Loucy (cell line): ENCODE measurements around the gene GPR35.

Experiments used
- H2AFZ ChIP-seq: fragments of 200-600 bp; sonication (generic); 2 replicates; pipeline ENCODE4 v1.6.0; 2016; ENCODE audit warnings: antibody characterized with exemption, mild to moderate bottlenecking, low read length, moderate library complexity
- H3F3A ChIP-seq: fragments of 200-600 bp; 2 replicates; pipeline ENCODE4 v1.6.0; 2016; ENCODE audit warnings: antibody characterized with exemption, low read depth, mild to moderate bottlenecking
- H3K27me3 ChIP-seq: fragments of 200-600 bp; sonication (generic); 2 replicates; pipeline ENCODE4 v1.6.1; 2014; ENCODE audit warnings: low read length, mild to moderate bottlenecking; ENCODE audit not compliant: insufficient read depth, poor library complexity, severe bottlenecking
- H3K36me3 ChIP-seq: fragments of 200-600 bp; sonication (generic); 2 replicates; pipeline ENCODE4 v1.6.1; 2016; ENCODE audit warnings: low read length; ENCODE audit not compliant: insufficient read depth
- H3K4me1 ChIP-seq: fragments of 200-600 bp; sonication (generic); 2 replicates; pipeline ENCODE4 v1.5.1; 2014; ENCODE audit warnings: low read length, mild to moderate bottlenecking; ENCODE audit not compliant: insufficient read depth, poor library complexity, severe bottlenecking
- H3K4me2 ChIP-seq: fragments of 200-600 bp; sonication (generic); 2 replicates; pipeline ENCODE4 v1.6.0; 2014; ENCODE audit warnings: antibody characterized with exemption, low read length, low read depth, mild to moderate bottlenecking; ENCODE audit not compliant: poor library complexity, severe bottlenecking
- H3K4me3 ChIP-seq: fragments of 200-600 bp; sonication (generic); 2 replicates; pipeline ENCODE4 v1.5.1; 2014; ENCODE audit warnings: low read length, mild to moderate bottlenecking, mixed read lengths; ENCODE audit not compliant: poor library complexity, severe bottlenecking
- H3K79me2 ChIP-seq: fragments of 200-600 bp; sonication (generic); 2 replicates; pipeline ENCODE4 v1.6.1; 2014; ENCODE audit warnings: low read length; ENCODE audit not compliant: insufficient read depth
- H3K9ac ChIP-seq: fragments of 200-600 bp; sonication (generic); 2 replicates; pipeline ENCODE4 v1.6.0; 2014; ENCODE audit warnings: mild to moderate bottlenecking, low read depth, low read length, moderate library complexity; ENCODE audit not compliant: poor library complexity, severe bottlenecking
- H3K9me2 ChIP-seq: fragments of 200-600 bp; sonication (generic); replicated peaks from 2 replicates; pipeline ENCODE4 v1.6.1; 2016; ENCODE audit warnings: low read depth, low read length, mixed read lengths
- H3K9me3 ChIP-seq: fragments of 200-600 bp; sonication (generic); 2 replicates; pipeline ENCODE4 v1.6.1; 2014; ENCODE audit warnings: mild to moderate bottlenecking, antibody characterized with exemption, low read length, low read depth; ENCODE audit not compliant: insufficient read depth
- H4K20me1 ChIP-seq: fragments of 200-600 bp; sonication (generic); 2 replicates; pipeline ENCODE4 v1.6.0; 2014; ENCODE audit warnings: antibody characterized with exemption, low read length, mild to moderate bottlenecking; ENCODE audit not compliant: insufficient read depth, poor library complexity, severe bottlenecking
- EZH2phosphoT487 ChIP-seq: fragments of 200-600 bp; IDR thresholded peaks from 2 replicates; pipeline ENCODE4 v1.6.1; 2018; ENCODE audit warnings: antibody characterized with exemption, mild to moderate bottlenecking, moderate library complexity, borderline replicate concordance
- TF ChIP-seq, protein P1 (sequence below): fragments of 200-600 bp; sonication (generic); conservative IDR thresholded peaks from 2 replicates; pipeline ENCODE4 v1.5.1; 2014; ENCODE audit warnings: mild to moderate bottlenecking, antibody characterized with exemption, low read length

GPR35 gene

DNA sequence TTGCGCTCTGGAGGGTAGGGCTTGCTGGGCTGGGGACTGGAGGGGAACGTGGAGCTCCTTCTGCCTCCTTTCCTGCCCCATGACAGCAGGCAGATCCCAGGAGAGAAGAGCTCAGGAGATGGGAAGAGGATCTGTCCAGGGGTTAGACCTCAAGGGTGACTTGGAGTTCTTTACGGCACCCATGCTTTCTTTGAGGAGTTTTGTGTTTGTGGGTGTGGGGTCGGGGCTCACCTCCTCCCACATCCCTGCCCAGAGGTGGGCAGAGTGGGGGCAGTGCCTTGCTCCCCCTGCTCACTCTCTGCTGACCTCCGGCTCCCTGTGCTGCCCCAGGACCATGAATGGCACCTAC lies 4.3 kb downstream of the GPR35 start:
- Histone ChIP-seq H3K9me3 (peaks cover 9% of the 10 kb centered on the region; the same call in 1 of the 2 replicates), H2AFZ (no peak overlapping the region), H3K36me3 (no peaks in the 10 kb centered on the region), H3F3A (no peaks in the 10 kb centered on the region), H3K27me3 (no peaks in the 10 kb centered on the region), H3K4me3 (no peak overlapping the region), H3K4me1 (peaks cover 9% of the 10 kb centered on the region), H4K20me1 (no peaks in the 10 kb centered on the region), H3K9me2 (no peaks in the 10 kb centered on the region), H3K79me2 (no peaks in the 10 kb centered on the region), H3K4me2 (no peak overlapping the region), H3K9ac (no peak overlapping the region)
- TF ChIP-seq, protein P1, sequence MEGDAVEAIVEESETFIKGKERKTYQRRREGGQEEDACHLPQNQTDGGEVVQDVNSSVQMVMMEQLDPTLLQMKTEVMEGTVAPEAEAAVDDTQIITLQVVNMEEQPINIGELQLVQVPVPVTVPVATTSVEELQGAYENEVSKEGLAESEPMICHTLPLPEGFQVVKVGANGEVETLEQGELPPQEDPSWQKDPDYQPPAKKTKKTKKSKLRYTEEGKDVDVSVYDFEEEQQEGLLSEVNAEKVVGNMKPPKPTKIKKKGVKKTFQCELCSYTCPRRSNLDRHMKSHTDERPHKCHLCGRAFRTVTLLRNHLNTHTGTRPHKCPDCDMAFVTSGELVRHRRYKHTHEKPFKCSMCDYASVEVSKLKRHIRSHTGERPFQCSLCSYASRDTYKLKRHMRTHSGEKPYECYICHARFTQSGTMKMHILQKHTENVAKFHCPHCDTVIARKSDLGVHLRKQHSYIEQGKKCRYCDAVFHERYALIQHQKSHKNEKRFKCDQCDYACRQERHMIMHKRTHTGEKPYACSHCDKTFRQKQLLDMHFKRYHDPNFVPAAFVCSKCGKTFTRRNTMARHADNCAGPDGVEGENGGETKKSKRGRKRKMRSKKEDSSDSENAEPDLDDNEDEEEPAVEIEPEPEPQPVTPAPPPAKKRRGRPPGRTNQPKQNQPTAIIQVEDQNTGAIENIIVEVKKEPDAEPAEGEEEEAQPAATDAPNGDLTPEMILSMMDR = no peak
- TF ChIP-seq EZH2phosphoT487 = no peak

DNA sequence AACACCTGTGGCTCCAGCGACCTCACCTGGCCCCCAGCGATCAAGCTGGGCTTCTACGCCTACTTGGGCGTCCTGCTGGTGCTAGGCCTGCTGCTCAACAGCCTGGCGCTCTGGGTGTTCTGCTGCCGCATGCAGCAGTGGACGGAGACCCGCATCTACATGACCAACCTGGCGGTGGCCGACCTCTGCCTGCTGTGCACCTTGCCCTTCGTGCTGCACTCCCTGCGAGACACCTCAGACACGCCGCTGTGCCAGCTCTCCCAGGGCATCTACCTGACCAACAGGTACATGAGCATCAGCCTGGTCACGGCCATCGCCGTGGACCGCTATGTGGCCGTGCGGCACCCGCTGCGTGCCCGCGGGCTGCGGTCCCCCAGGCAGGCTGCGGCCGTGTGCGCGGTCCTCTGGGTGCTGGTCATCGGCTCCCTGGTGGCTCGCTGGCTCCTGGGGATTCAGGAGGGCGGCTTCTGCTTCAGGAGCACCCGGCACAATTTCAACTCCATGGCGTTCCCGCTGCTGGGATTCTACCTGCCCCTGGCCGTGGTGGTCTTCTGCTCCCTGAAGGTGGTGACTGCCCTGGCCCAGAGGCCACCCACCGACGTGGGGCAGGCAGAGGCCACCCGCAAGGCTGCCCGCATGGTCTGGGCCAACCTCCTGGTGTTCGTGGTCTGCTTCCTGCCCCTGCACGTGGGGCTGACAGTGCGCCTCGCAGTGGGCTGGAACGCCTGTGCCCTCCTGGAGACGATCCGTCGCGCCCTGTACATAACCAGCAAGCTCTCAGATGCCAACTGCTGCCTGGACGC lies 4.9 kb downstream of the GPR35 start:
- H4K20me1 ChIP-seq = no peaks in the 10 kb centered on the region
- no peak overlapping the region for H3K4me2 ChIP-seq

DNA sequence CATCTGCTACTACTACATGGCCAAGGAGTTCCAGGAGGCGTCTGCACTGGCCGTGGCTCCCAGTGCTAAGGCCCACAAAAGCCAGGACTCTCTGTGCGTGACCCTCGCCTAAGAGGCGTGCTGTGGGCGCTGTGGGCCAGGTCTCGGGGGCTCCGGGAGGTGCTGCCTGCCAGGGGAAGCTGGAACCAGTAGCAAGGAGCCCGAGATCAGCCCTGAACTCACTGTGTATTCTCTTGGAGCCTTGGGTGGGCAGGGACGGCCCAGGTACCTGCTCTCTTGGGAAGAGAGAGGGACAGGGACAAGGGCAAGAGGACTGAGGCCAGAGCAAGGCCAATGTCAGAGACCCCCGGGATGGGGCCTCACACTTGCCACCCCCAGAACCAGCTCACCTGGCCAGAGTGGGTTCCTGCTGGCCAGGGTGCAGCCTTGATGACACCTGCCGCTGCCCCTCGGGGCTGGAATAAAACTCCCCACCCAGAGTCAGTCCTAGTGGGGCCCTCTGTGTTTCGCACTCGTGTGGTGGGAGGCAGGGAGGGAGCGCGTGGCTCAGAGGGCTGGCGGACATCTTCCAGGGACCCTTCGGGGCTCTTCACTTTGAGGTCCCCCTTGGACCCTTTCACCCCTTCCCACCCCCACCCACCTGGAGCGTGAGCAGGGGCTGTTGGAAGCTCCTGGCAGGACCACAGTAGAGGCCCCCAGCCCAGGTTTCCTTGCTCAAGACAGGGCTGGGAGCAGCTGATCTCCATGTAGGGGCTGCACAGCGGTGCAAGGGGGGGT lies 5.7 kb downstream of the GPR35 start:
- peaks cover 6% of the 10 kb centered on the region for H3K4me1 ChIP-seq
- H3K9me2 ChIP-seq = no peaks in the 10 kb centered on the region
- no peaks in the 10 kb centered on the region for H3K79me2 ChIP-seq
- peaks cover 15% of the 10 kb centered on the region; the same call in 1 of the 2 replicates for H3K9me3 ChIP-seq
- no peaks in the 10 kb centered on the region for H3F3A ChIP-seq
- no peak overlapping the region for H3K9ac ChIP-seq
- H4K20me1 ChIP-seq = no peaks in the 10 kb centered on the region
- no peak for TF ChIP-seq EZH2phosphoT487
- TF ChIP-seq, protein P1 = no peak
- no peak overlapping the region for H2AFZ ChIP-seq
- no peaks in the 10 kb centered on the region for H3K36me3 ChIP-seq
- H3K4me2 ChIP-seq = no peak overlapping the region
- H3K27me3 ChIP-seq = no peaks in the 10 kb centered on the region
- H3K4me3 ChIP-seq = no peak overlapping the region

More for the DNA sequence above, 4.9 kb downstream of the GPR35 start:
- no peaks in the 10 kb centered on the region for H3K9me2 ChIP-seq
- TF ChIP-seq, protein P1 = no peak
- no peak for TF ChIP-seq EZH2phosphoT487
- H3K4me3 ChIP-seq = no peak overlapping the region
- H3K36me3 ChIP-seq = no peaks in the 10 kb centered on the region
- H3K4me1 ChIP-seq = peaks cover 6% of the 10 kb centered on the region
- no peak overlapping the region for H3K9ac ChIP-seq
- no peaks in the 10 kb centered on the region for H3F3A ChIP-seq
- H3K9me3 ChIP-seq = peaks cover 11% of the 10 kb centered on the region; the same call in 1 of the 2 replicates
- H3K79me2 ChIP-seq = no peaks in the 10 kb centered on the region
- no peaks in the 10 kb centered on the region for H3K27me3 ChIP-seq
- no peak overlapping the region for H2AFZ ChIP-seq
